GM23338 (cell line): ENCODE data around the gene CPNE2. TPM values are rescaled to one million over a fixed set of nuclear protein-coding genes. Genes with fewer than 3 reads are reported as not detected.

Experiments
- ATAC-seq: fragments of 200-7000 bp; cut with Tn5 transposase; 3 replicates; pipeline ENCODE4 v1.9.1; 2020
- DNase-seq: peaks from one replicate; pipeline ENCODE4 v3.0.0-alpha.2; 2015; ENCODE audit warnings: low spot score
- H2AFZ ChIP-seq: fragments of 200-600 bp; sonication (generic); 2 replicates; pipeline ENCODE4 v1.8.0; 2016; ENCODE audit warnings: antibody characterized with exemption, mild to moderate bottlenecking, moderate library complexity
- H3F3A ChIP-seq: fragments of 200-600 bp; sonication (generic); replicated peaks from 2 replicates; pipeline ENCODE4 v1.8.0; 2017; ENCODE audit warnings: antibody characterized with exemption, mixed run types, low read depth
- H3K27ac ChIP-seq: fragments of 200-600 bp; sonication (generic); 2 replicates; pipeline ENCODE4 v1.6.1; 2016; ENCODE audit warnings: low read depth
- H3K27me3 ChIP-seq: fragments of 200-600 bp; sonication (generic); 2 replicates; pipeline ENCODE4 v1.8.0; 2016; ENCODE audit warnings: mild to moderate bottlenecking, mixed run types, moderate library complexity; ENCODE audit not compliant: insufficient read depth
- H3K36me3 ChIP-seq: fragments of 200-600 bp; sonication (generic); 2 replicates; pipeline ENCODE4 v1.8.0; 2016; ENCODE audit warnings: mild to moderate bottlenecking; ENCODE audit not compliant: insufficient read depth
- H3K4me1 ChIP-seq: fragments of 200-600 bp; sonication (generic); 2 replicates; pipeline ENCODE4 v1.8.0; 2016; ENCODE audit warnings: mild to moderate bottlenecking, moderate library complexity; ENCODE audit not compliant: insufficient read depth
- H3K4me2 ChIP-seq: fragments of 200-600 bp; sonication (generic); 2 replicates; pipeline ENCODE4 v1.7.1; 2017; ENCODE audit warnings: mixed run types
- H3K4me3 ChIP-seq: fragments of 200-600 bp; sonication (generic); 2 replicates; pipeline ENCODE4 v1.6.1; 2016; ENCODE audit warnings: mixed run types
- H3K79me2 ChIP-seq: fragments of 200-600 bp; sonication (generic); replicated peaks from 2 replicates; pipeline ENCODE4 v1.8.0; 2017; ENCODE audit warnings: mild to moderate bottlenecking; ENCODE audit not compliant: insufficient read depth
- H3K9me2 ChIP-seq: fragments of 200-600 bp; sonication (generic); 2 replicates; pipeline ENCODE4 v1.8.0; 2017; ENCODE audit not compliant: insufficient read depth
- H4K20me1 ChIP-seq: fragments of 200-600 bp; sonication (generic); replicated peaks from 2 replicates; pipeline ENCODE4 v1.8.0; 2017; ENCODE audit warnings: mild to moderate bottlenecking; ENCODE audit not compliant: insufficient read depth
- H3K27ac Mint-ChIP-seq: 2 replicates; pipeline ENCODE4 v1.8.0; 2020; ENCODE audit warnings: inconsistent platforms, mild to moderate bottlenecking, moderate library complexity, mixed read lengths
- H3K27me3 Mint-ChIP-seq: 3 replicates; pipeline ENCODE4 v1.8.0; 2022; ENCODE audit warnings: low read depth, mild to moderate bottlenecking, moderate library complexity, mixed read lengths, inconsistent platforms; ENCODE audit not compliant: insufficient read depth, poor library complexity
- H3K36me3 Mint-ChIP-seq: 3 replicates; pipeline ENCODE4 v1.8.0; 2021; ENCODE audit warnings: low read depth, mild to moderate bottlenecking, inconsistent platforms, moderate library complexity, mixed read lengths
- H3K4me1 Mint-ChIP-seq: 3 replicates; pipeline ENCODE4 v1.8.0; 2020; ENCODE audit warnings: mild to moderate bottlenecking, inconsistent platforms, mixed read lengths
- H3K4me3 Mint-ChIP-seq: 3 replicates; pipeline ENCODE4 v1.8.0; 2021; ENCODE audit warnings: moderate library complexity, mild to moderate bottlenecking, inconsistent platforms, mixed read lengths
- H3K9me3 Mint-ChIP-seq: 3 replicates; pipeline ENCODE4 v1.8.0; 2020; ENCODE audit warnings: moderate library complexity, mild to moderate bottlenecking, inconsistent platforms, mixed read lengths
- CREB1 ChIP-seq: fragments of 250-450 bp; sonication (Bioruptor Pico); IDR thresholded peaks from 2 replicates; pipeline ENCODE4 v1.5.0; 2020; ENCODE audit warnings: low read depth, mild to moderate bottlenecking, moderate library complexity
- EZH2phosphoT487 ChIP-seq: fragments of 200-600 bp; sonication (generic); IDR thresholded peaks from one replicate; pipeline ENCODE4 v1.8.1; 2018; ENCODE audit warnings: antibody characterized with exemption; ENCODE audit not compliant: unreplicated experiment
- polyA plus RNA-seq: library from polyadenylated mRNA; unstranded; fragments of >200 nt; fragmentation: Nextera tagmentation; extraction: Ambion mirVana; gene quantifications from 2 replicates; pipeline ENCODE4 v1.2.1, GENCODE V29; 2016
- total RNA-seq: library from RNA; depleted of rRNA; stranded (reverse); fragments of >200 nt; shearing (Covaris generic); gene quantifications from 2 replicates; pipeline ENCODE4 v1.2.3, GENCODE V29; 2014
- TF ChIP-seq, protein P1 (sequence below): fragments of 250-450 bp; sonication (Bioruptor Pico); IDR thresholded peaks from 2 replicates; pipeline ENCODE4 v1.5.0; 2020; ENCODE audit warnings: mild to moderate bottlenecking, moderate library complexity
- TF ChIP-seq, protein P2 (sequence below): IDR thresholded peaks from one replicate; pipeline ENCODE4 v1.6.1; 2018; ENCODE audit warnings: antibody characterized with exemption; ENCODE audit not compliant: unreplicated experiment
- TF ChIP-seq, protein P3 (sequence below), 2 experiments: fragments of 200-600 bp in 1 of 2; sonication (generic) in 1 of 2; conservative IDR thresholded peaks; 2 replicates each; pipeline versions ENCODE4 v1.5.1 to v1.6.1; 2016 to 2017; ENCODE audit warnings: antibody characterized with exemption in 2 of 2, low read depth in 2 of 2, mild to moderate bottlenecking in 2 of 2, moderate library complexity in 1 of 2

CPNE2 gene
- total and polyA plus RNA-seq, 2 experiments from 2014 or later = 7.1 to 11.3 TPM

DNA sequence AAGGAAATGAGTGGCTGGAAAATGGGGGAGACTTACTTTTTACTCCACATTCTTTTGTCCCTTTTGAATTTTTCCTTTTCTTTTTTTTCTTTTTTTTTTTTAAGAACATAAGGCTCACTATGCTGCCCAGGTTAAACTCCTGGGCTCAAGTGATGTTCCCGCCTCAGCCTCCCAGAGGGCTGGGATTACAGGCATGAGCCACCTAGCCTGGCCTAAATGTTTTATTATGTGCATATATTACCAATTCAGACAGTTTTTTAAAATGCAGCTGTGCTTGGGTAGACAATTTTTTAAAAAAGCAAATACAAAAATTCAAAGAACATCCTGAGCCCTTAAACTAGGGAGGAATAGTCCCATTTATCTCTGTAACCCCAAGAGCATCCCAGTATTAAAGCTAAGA, 65.2 kb downstream of the CPNE2 start (continued):
- TF ChIP-seq, protein P1, sequence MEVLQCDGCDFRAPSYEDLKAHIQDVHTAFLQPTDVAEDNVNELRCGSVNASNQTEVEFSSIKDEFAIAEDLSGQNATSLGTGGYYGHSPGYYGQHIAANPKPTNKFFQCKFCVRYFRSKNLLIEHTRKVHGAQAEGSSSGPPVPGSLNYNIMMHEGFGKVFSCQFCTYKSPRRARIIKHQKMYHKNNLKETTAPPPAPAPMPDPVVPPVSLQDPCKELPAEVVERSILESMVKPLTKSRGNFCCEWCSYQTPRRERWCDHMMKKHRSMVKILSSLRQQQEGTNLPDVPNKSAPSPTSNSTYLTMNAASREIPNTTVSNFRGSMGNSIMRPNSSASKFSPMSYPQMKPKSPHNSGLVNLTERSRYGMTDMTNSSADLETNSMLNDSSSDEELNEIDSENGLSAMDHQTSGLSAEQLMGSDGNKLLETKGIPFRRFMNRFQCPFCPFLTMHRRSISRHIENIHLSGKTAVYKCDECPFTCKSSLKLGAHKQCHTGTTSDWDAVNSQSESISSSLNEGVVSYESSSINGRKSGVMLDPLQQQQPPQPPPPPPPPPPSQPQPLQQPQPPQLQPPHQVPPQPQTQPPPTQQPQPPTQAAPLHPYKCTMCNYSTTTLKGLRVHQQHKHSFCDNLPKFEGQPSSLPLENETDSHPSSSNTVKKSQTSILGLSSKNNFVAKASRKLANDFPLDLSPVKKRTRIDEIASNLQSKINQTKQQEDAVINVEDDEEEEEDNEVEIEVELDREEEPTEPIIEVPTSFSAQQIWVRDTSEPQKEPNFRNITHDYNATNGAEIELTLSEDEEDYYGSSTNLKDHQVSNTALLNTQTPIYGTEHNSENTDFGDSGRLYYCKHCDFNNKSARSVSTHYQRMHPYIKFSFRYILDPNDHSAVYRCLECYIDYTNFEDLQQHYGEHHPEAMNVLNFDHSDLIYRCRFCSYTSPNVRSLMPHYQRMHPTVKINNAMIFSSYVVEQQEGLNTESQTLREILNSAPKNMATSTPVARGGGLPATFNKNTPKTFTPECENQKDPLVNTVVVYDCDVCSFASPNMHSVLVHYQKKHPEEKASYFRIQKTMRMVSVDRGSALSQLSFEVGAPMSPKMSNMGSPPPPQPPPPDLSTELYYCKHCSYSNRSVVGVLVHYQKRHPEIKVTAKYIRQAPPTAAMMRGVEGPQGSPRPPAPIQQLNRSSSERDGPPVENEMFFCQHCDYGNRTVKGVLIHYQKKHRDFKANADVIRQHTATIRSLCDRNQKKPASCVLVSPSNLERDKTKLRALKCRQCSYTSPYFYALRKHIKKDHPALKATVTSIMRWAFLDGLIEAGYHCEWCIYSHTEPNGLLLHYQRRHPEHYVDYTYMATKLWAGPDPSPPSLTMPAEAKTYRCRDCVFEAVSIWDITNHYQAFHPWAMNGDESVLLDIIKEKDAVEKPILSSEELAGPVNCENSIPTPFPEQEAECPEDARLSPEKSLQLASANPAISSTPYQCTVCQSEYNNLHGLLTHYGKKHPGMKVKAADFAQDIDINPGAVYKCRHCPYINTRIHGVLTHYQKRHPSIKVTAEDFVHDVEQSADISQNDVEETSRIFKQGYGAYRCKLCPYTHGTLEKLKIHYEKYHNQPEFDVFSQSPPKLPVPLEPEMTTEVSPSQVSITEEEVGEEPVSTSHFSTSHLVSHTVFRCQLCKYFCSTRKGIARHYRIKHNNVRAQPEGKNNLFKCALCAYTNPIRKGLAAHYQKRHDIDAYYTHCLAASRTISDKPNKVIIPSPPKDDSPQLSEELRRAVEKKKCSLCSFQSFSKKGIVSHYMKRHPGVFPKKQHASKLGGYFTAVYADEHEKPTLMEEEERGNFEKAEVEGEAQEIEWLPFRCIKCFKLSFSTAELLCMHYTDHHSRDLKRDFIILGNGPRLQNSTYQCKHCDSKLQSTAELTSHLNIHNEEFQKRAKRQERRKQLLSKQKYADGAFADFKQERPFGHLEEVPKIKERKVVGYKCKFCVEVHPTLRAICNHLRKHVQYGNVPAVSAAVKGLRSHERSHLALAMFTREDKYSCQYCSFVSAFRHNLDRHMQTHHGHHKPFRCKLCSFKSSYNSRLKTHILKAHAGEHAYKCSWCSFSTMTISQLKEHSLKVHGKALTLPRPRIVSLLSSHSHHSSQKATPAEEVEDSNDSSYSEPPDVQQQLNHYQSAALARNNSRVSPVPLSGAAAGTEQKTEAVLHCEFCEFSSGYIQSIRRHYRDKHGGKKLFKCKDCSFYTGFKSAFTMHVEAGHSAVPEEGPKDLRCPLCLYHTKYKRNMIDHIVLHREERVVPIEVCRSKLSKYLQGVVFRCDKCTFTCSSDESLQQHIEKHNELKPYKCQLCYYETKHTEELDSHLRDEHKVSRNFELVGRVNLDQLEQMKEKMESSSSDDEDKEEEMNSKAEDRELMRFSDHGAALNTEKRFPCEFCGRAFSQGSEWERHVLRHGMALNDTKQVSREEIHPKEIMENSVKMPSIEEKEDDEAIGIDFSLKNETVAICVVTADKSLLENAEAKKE (CRISPR knock-in tag) = no peak
- TF ChIP-seq EZH2phosphoT487 = no peak
- TF ChIP-seq, protein P2, sequence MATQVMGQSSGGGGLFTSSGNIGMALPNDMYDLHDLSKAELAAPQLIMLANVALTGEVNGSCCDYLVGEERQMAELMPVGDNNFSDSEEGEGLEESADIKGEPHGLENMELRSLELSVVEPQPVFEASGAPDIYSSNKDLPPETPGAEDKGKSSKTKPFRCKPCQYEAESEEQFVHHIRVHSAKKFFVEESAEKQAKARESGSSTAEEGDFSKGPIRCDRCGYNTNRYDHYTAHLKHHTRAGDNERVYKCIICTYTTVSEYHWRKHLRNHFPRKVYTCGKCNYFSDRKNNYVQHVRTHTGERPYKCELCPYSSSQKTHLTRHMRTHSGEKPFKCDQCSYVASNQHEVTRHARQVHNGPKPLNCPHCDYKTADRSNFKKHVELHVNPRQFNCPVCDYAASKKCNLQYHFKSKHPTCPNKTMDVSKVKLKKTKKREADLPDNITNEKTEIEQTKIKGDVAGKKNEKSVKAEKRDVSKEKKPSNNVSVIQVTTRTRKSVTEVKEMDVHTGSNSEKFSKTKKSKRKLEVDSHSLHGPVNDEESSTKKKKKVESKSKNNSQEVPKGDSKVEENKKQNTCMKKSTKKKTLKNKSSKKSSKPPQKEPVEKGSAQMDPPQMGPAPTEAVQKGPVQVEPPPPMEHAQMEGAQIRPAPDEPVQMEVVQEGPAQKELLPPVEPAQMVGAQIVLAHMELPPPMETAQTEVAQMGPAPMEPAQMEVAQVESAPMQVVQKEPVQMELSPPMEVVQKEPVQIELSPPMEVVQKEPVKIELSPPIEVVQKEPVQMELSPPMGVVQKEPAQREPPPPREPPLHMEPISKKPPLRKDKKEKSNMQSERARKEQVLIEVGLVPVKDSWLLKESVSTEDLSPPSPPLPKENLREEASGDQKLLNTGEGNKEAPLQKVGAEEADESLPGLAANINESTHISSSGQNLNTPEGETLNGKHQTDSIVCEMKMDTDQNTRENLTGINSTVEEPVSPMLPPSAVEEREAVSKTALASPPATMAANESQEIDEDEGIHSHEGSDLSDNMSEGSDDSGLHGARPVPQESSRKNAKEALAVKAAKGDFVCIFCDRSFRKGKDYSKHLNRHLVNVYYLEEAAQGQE = no peak

DNA sequence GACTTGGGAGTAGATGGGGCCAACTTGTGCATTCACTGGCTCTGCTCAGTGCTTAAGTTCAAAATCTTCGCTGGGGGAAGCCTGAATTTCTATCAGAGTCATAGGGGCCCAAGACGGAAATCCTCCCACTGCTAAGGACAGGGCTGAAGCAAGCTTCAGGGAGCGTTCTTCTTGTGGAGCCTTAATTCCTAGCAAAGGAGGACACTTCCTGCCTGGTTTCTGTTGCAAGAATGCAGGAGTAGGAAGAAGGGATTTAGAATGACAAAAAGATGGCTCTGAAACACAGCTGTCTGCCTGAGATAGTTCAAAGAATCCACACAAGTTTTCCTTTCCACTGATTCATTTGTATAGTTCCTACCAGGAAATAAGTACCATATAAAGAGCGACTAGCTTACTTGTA, 67.1 kb downstream of the CPNE2 start:
- H4K20me1 ChIP-seq = no peaks in the 10 kb centered on the region
- ATAC-seq = peak; percentile 67
- H3K36me3 ChIP-seq = peaks cover 29% of the 10 kb centered on the region
- H3K4me3 ChIP-seq = no peak overlapping the region
- Mint-ChIP-seq H3K4me3 (peak overlapping the region; percentile 10; the same call in 2 of the 3 replicates), H3K4me1 (peaks cover 23% of the 10 kb centered on the region), H3K27me3 (no peaks in the 10 kb centered on the region), H3K9me3 (no peaks in the 10 kb centered on the region), H3K36me3 (peaks cover 75% of the 10 kb centered on the region), H3K27ac (peak overlapping the region; percentile 89)
- H3K79me2 ChIP-seq = no peaks in the 10 kb centered on the region
- no peak overlapping the region for H2AFZ ChIP-seq
- 0 out of 2 replicates have a peak overlapping the region, but pooled peaks have one; percentile 39 for H3K4me2 ChIP-seq
- H3F3A ChIP-seq = no peaks in the 10 kb centered on the region
- no peaks in the 10 kb centered on the region for H3K27me3 ChIP-seq
- H3K9me2 ChIP-seq = no peaks in the 10 kb centered on the region
- peaks cover 10% of the 10 kb centered on the region for H3K4me1 ChIP-seq
- H3K27ac ChIP-seq = no peak overlapping the region
- peak; percentile 52 for DNase-seq
- TF ChIP-seq, protein P3, sequence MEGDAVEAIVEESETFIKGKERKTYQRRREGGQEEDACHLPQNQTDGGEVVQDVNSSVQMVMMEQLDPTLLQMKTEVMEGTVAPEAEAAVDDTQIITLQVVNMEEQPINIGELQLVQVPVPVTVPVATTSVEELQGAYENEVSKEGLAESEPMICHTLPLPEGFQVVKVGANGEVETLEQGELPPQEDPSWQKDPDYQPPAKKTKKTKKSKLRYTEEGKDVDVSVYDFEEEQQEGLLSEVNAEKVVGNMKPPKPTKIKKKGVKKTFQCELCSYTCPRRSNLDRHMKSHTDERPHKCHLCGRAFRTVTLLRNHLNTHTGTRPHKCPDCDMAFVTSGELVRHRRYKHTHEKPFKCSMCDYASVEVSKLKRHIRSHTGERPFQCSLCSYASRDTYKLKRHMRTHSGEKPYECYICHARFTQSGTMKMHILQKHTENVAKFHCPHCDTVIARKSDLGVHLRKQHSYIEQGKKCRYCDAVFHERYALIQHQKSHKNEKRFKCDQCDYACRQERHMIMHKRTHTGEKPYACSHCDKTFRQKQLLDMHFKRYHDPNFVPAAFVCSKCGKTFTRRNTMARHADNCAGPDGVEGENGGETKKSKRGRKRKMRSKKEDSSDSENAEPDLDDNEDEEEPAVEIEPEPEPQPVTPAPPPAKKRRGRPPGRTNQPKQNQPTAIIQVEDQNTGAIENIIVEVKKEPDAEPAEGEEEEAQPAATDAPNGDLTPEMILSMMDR (conservative IDR thresholded peaks at IDR 0.05; ENCODE audit: low read depth in 2 of 2) = no peak
- no peak for TF ChIP-seq CREB1 (CRISPR knock-in tag)
